AG08396 (cell line): ENCODE results near the gene DZIP1.
"Not testable (repeated sequence)": the region's sequence is repeated elsewhere in the genome, so short reads cannot be mapped to it uniquely, and the experiment has no call there.

Experiments
- DNase-seq: peaks from one replicate; pipeline ENCODE4 v3.0.0; 2012; ENCODE audit warnings: low spot score, mixed read lengths

Gene DZIP1

GRCh38 chr13:95603887-95604555, 40.5 kb downstream of the DZIP1 start:
- DNase-seq: no peak

- DNase-seq: no peak
Observed at GRCh38 chr13:95601906-95602305, 42.6 kb downstream of the DZIP1 start.

DNA sequence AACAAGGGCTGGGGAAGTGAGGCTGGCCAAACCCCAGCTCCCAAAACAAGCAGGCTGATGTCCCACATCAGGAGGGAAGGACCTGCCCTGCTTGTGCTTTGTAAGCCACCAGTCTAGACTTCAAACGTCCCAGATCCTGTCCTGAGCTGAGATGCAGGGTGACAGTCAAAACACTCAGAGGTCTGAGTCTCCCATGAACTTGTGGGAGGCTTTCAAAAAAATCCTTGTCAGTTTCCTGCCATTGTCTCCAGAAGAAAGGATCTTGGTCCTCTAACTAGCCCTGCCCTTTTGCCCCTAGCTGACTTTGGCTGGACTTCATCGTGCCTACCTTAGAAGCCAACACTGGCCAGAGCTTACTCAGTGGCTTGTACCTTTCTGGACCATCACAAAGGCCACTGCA, 43.3 kb downstream of the DZIP1 start:
- DNase-seq: no peak

DNA sequence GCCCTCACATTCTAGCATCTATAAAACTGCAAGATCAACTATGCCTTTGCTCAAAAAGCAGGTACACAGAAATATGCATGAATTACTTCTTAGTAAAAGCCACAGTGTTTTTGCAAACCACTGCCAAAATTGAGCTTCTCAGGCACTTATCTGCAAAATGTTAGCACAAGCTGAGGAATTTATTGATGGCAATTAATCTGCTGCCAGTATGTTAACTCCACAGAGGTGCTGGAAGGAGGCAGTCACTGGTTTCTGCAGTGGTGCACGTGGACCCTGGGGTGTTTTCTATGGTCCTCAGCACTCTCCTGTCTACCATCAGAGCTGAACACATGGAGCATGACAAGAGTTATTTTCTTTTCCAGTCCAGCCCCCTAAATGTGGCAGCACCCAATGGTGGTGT, 47.8 kb downstream of the DZIP1 start:
- no peak for DNase-seq

DNA sequence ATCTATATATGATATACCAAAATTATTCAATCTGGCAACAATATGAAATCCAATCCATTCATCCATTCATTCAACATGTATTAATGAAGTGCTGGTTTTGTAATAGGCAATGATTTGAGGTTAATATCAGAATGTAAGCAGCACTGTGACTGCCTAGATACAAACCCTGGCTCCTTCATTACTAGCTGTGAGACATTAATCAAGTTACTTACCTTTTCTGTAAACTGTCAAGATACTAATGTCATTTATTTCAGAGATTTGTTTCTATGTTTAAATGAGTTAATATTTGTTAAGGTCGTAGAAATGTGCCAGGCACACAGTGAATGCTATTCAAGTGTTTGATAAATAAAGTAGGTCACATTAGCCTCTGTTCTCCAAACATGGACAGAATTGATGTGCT, 51.0 kb downstream of the DZIP1 start:
- no peak for DNase-seq

DNA sequence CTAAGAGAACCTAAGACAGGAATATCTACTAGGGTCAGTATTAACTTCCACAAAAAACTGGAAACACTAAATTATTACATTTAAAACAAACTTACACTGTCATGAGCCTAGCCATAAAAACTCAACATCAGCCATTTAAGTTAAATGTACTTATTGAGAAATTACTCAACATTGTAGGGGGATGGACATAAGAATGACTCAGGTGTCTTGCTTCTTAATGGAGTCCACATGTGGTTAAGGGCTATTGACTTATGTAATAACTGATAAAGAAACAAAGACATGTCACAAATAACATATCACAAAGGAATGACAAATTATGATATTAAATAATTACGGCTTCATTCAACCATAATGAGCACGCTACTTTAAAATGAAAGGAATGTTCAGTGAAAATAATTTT, 55.8 kb downstream of the DZIP1 start:
- no peak for DNase-seq

GRCh38 chr13:95588134-95588533, 56.4 kb downstream of the DZIP1 start:
- no peak for DNase-seq

GRCh38 chr13:95585867-95586266, 58.6 kb downstream of the DZIP1 start:
- no peak for DNase-seq

DNA sequence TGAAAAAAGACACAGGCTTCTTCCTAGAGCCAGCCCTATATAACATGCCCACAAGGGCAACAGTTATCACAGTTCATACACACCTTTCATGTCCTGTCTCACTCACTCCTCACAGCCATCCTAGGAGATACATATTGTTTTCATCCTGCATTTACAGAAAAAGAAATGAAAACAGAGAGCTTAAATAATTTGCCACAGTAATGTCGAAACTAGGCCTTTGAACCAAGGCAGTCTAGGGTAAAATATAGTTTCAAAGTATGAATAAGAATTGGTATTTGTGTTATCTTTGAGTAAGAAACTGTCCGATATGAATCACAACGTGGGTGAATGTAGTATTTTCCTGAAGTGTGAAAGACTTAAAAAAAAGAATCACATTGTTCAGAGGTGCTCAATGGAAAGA, 65.2 kb downstream of the DZIP1 start:
- DNase-seq: no peak

GRCh38 chr13:95573221-95573620, 71.3 kb downstream of the DZIP1 start:
- no peak for DNase-seq

DNA sequence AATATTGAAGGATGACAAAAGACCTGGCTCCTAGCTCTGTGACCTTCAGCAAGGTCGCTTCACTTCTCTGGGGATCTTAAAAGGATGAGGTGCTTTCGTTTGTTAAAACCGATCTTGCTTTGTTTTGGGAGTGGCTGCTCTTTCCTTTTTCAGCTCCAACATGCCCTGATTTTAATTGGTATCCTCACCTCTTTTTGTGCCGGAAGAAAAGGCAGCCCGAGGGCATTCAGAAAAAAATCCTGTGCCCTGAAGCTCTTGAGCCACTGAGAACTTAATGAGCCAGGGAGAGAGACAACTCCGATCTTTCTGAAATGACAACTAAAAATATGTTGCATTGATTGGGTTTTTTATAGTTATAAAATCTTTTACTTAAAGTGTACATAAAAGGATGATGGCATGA, 72.6 kb downstream of the DZIP1 start:
- DNase-seq: no peak

GRCh38 chr13:95570016-95570415, 74.5 kb downstream of the DZIP1 start:
- DNase-seq: no peak

GRCh38 chr13:95568131-95568530, 76.4 kb downstream of the DZIP1 start:
- DNase-seq: no peak

GRCh38 chr13:95565758-95566157, 78.7 kb downstream of the DZIP1 start:
- not testable (repeated sequence) for DNase-seq

- DNase-seq: no peak
Observed at GRCh38 chr13:95564733-95565291, 79.7 kb downstream of the DZIP1 start.

DNA sequence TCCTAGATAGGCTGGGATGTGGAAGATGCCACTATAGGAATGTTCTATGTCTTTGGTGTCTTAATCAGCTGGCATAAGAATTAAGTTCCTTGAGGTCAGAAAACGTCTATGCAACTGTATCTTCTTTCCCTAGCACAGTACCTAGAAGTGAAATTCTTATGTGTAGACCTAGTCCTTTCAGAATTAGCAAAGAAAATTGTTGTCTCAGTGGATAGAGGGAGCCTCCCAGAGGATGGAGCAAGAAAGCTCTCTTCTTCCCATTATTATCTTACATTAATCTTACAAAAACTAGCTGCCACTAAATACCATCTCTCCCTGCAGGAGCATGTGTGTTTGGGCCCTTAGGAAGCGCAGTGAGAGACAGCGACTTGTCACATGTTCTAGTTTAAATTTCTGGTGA, 80.4 kb downstream of the DZIP1 start:
- DNase-seq: no peak

DNA sequence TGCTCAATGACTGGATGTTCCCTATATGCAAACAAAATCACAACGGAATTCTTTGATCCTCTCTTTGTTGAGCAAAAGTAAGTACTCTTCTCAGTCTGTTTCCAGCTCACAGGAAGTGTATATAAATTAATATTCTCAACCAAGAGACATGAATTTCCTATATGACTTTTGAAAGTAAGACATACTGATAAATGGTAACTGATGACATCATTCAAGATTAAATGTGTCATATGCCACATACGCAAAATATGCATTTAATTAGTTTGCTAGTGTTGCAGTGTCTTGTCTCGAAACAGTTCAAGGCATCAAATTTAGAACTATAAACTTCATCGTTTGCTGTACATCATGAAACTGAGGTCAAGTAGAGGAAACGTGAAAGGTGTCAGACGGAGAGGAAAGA, 84.1 kb downstream of the DZIP1 start:
- no peak for DNase-seq

- no peak for DNase-seq
Observed at GRCh38 chr13:95559100-95559499, 85.4 kb downstream of the DZIP1 start.

DNA sequence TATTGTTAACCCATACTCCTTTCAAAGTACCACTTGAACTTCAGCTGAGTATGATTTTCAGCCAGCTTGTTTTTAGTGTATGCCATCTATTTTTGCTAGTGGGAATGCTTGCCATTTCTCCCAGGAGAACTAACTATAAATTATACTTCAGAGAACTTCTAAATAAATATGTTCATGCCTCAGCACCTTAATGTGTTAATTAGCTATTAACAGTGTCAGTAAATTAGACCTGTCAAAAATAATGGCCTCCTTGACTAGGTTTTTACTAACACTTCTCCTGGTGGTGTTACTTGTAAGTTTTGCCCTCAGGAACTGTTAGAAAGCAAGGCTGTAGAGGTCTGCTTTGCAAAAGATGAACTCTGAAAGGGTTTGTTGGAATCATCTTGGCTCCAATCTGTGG, 87.5 kb downstream of the DZIP1 start:
- no peak for DNase-seq

DNA sequence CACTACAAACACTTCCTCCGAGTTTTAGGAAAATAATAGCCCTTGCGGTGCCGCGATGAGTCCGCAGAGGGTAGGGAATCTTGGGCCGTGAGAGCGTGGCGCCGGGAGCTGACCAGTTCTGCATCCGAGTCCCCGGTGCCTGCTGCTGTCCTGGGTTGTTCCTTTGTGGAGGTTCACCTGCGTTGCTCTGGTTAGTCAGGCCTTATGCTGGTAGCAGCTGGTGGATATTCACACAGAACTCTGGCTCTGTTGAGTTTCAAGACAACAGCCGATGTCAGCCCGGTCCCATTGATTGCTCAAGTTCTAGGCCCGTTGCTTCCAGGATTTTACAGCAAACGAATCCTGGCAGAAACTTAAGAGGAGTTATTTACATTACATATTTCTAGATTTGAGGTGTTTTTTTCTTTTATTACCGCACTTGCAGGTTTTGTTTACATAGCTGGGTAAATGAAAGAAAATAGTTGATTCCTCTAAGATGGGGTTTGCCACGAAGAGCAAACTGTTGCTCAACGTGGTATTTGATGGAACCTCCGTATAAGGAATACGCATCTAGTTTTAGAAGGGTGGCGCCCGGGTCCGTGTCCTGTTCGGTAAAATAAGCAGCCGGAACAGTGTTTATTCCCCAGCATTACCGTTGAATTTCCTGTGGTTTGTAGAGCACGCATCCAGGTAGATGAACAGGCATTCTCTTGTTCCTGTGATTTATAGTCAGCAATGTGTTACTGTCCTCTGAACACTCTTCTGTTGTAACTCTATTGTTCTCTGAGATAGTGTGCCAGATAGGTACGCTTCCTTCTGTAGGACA, 90.7 kb downstream of the DZIP1 start:
- no peak for DNase-seq

DNA sequence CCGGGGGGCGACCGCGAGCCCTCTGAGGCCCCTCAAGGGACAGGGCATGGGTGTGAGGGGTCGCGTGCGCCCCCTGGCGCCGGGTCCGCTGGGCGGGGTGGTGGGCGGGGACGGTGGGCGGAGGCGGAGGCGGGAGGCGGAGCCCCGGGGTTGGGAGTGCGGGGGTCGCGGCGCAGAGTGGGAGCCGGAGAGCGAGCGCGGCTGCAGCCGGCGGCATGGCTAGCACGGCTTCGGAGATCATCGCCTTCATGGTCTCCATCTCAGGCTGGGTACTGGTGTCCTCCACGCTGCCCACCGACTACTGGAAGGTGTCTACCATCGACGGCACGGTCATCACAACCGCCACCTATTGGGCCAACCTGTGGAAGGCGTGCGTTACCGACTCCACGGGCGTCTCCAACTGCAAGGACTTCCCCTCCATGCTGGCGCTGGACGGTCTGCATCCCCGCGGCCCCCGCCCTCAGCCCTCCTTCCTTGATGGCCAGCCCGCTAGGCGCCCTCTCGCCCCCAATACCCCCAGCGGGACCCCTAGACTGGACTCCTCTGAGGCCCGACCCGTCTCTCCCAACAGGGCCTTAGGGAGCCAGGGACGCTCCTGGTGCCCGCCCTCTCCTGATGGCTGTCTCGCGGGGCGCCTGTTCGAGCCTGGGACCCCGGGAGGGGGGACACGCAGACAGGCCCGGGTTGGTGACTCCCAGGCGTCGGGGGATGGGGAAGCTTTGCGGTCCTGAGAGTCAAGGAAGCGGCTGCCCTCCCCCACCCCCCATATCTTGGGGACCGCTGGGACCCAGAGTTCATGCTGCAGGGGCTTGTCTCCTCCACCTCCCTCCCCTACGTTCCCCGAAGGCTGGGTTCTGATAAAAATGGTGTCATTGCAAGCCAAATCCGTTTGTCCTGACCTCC, 91.7 kb downstream of the DZIP1 start, which contains the start of gene CLDN10:
CLDN10 (plus strand) TSS at position 182 of the 903 bp plus-strand sequence; CDS start at position 216, 34 bp downstream.
- DNase-seq: no peak

DNA sequence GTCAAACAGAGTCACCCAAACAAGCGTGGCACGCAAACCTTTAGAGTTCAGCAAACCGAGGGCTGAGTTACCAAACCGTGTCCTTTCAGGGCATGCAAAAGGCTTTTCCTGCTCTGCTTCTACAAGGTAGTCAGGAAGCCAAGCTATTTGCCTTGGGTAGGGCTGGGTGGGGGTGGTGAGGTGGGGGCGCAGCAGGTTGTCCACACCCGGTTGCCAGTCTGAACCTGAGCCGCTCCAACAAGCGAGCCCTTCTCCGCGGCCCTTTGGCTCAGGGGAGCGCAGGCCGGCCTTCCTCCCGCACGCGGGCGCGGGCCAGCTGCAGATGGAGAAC, 92.3 kb downstream of the DZIP1 start:
- no peak for DNase-seq
